Keratinocyte (primary cell): ENCODE data around the gene BCS1L. TPM values are rescaled to one million over a fixed set of nuclear protein-coding genes. Genes with fewer than 3 reads are reported as not detected.

Experiments used
- DNase-seq: peaks from one replicate; pipeline ENCODE4 v3.0.0-alpha.2; 2011; ENCODE audit warnings: low read depth, missing footprints, low spot score
- FAIRE-seq: peaks from 2 replicates; lab custom pipeline; 2011; peaks lifted over from hg19 to GRCh38; lab: Jason Lieb, UNC
- H2AFZ ChIP-seq: 2 replicates; pipeline ENCODE4 v1.6.0; 2012; ENCODE audit warnings: low read length, control low read depth, inconsistent platforms; ENCODE audit not compliant: control insufficient read depth
- H3K27ac ChIP-seq: 2 replicates; pipeline ENCODE4 v1.5.1; 2011; ENCODE audit warnings: low read length; ENCODE audit not compliant: control insufficient read depth, insufficient read depth
- H3K27me3 ChIP-seq: 3 replicates; pipeline ENCODE4 v1.6.0; 2011; ENCODE audit warnings: low read length; ENCODE audit not compliant: control insufficient read depth, insufficient read depth; ENCODE audit errors: extremely low read depth
- H3K36me3 ChIP-seq, 2 experiments: 2 replicates in 1 of 2; 3 replicates in 1 of 2; pipeline ENCODE4 v1.5.1; 2011; ENCODE audit warnings: low read length in 2 of 2, mild to moderate bottlenecking in 1 of 2; ENCODE audit not compliant: control insufficient read depth in 2 of 2, insufficient read depth in 2 of 2; ENCODE audit errors: extremely low read depth in 1 of 2
- H3K4me1 ChIP-seq: 3 replicates; pipeline ENCODE4 v1.5.1; 2011; ENCODE audit warnings: low read length; ENCODE audit not compliant: control insufficient read depth, insufficient read depth; ENCODE audit errors: extremely low read depth
- H3K4me2 ChIP-seq: 3 replicates; pipeline ENCODE4 v1.6.0; 2011; ENCODE audit warnings: low read depth, low read length; ENCODE audit not compliant: control insufficient read depth, insufficient read depth; ENCODE audit errors: extremely low read depth
- H3K4me3 ChIP-seq, 3 experiments: fragments of 200-600 bp in 1 of 3; sonication (generic) in 1 of 3; 2 replicates in 2 of 3; 3 replicates in 1 of 3; pipeline ENCODE4 v1.5.1; 2011 to 2016; ENCODE audit warnings: low read length in 3 of 3, mild to moderate bottlenecking in 3 of 3, control low read depth in 2 of 3, inconsistent platforms in 1 of 3, low read depth in 1 of 3, mixed read lengths in 1 of 3, mixed run types in 1 of 3, moderate library complexity in 1 of 3; ENCODE audit not compliant: control insufficient read depth in 2 of 3, insufficient read depth in 2 of 3; ENCODE audit errors: extremely low read depth in 1 of 3
- H3K79me2 ChIP-seq: 2 replicates; pipeline ENCODE4 v1.6.0; 2012; ENCODE audit warnings: low read length; ENCODE audit not compliant: control insufficient read depth, insufficient read depth
- H3K9ac ChIP-seq: 3 replicates; pipeline ENCODE4 v1.6.0; 2011; ENCODE audit warnings: low read length; ENCODE audit not compliant: control insufficient read depth, insufficient read depth; ENCODE audit errors: extremely low read depth
- H3K9me1 ChIP-seq: 3 replicates; pipeline ENCODE4 v1.6.0; 2011; ENCODE audit warnings: low read length; ENCODE audit not compliant: control insufficient read depth, insufficient read depth; ENCODE audit errors: extremely low read depth
- H3K9me3 ChIP-seq: 2 replicates; pipeline ENCODE4 v1.5.1; 2012; ENCODE audit warnings: low read depth, low read length; ENCODE audit not compliant: control insufficient read depth
- H4K20me1 ChIP-seq: 3 replicates; pipeline ENCODE4 v1.6.0; 2011; ENCODE audit warnings: low read length; ENCODE audit not compliant: control insufficient read depth, insufficient read depth; ENCODE audit errors: extremely low read depth
- CTCF ChIP-seq, 3 experiments: IDR thresholded peaks in 1 of 3; conservative IDR thresholded peaks in 1 of 3; optimal IDR thresholded peaks in 1 of 3; 2 replicates in 2 of 3; 3 replicates in 1 of 3; pipeline versions ENCODE3 to v1.5.1; 2011; ENCODE audit warnings: low read length in 3 of 3, mild to moderate bottlenecking in 3 of 3, moderate library complexity in 2 of 3, control low read depth in 1 of 3, inconsistent platforms in 1 of 3; ENCODE audit not compliant: insufficient read depth in 2 of 3; ENCODE audit errors: extremely low read depth in 1 of 3
- EZH2 ChIP-seq: IDR thresholded peaks from one replicate; pipeline ENCODE4 v1.6.1; 2012; ENCODE audit warnings: inconsistent platforms, mild to moderate bottlenecking, low read length, moderate library complexity
- dilution Hi-C: fragments of 300-500 bp; cut with MboI; formaldehyde crosslinking; loops from one replicate; pipeline ENCODE4 v1.7.0; 2020; ENCODE audit warnings: low sequenced_read_pairs; ENCODE audit not compliant: extremely low pct_ligation_motif_present
- polyA plus RNA-seq, 5 experiments: library from polyadenylated mRNA; depleted of rRNA in 3 of 5; stranded (reverse) in 3 of 5; stranded (forward) in 1 of 5; unstranded in 1 of 5; fragments of >200 nt; gene quantifications; 1 replicate in 1 of 5; 2 replicates in 3 of 5; 3 replicates in 1 of 5; pipeline versions ENCODE4 v1.2.1 to v1.2.3, GENCODE V29; 2011 to 2012; ENCODE audit warnings: missing spikeins in 2 of 5, low read depth in 1 of 5, low replicate concordance in 1 of 5

Gene BCS1L
- polyA plus RNA-seq, 1 donor (not counting 4 experiments of a cell fraction or from before 2014, with no cell fraction given) = 57.7 TPM

- Histone ChIP-seq H2AFZ (no peak overlapping the region), H3K27me3 (no peaks in the 10 kb centered on the region), H3K4me1 (peaks cover 8% of the 10 kb centered on the region), H4K20me1 (no peaks in the 10 kb centered on the region), H3K36me3 (peaks cover 0 to 1% of the 10 kb centered on the region in 2 experiments), H3K27ac (no peak overlapping the region), H3K79me2 (no peaks in the 10 kb centered on the region), H3K4me2 (no peak overlapping the region), H3K9ac (no peak overlapping the region), H3K9me3 (no peaks in the 10 kb centered on the region), H3K9me1 (no peaks in the 10 kb centered on the region), H3K4me3 (no peak overlapping the region)
- dilution Hi-C loops = no loop called here
- TF ChIP-seq CTCF (optimal IDR thresholded peaks at IDR 0.05 in 1 of 3, IDR thresholded peaks at IDR 0.05 in 1 of 3, conservative IDR thresholded peaks at IDR 0.05 in 1 of 3; ENCODE audit: extremely low read depth in 1 of 3, insufficient read depth in 2 of 3, low read length in 3 of 3) (no peak), EZH2 (no peak)
- DNase-seq (no peak), FAIRE-seq (no peak)
Measured at GRCh38 chr2:218626369-218626768, 33.1 kb upstream of the BCS1L start.

GRCh38 chr2:218627939-218628338 is 31.5 kb upstream of the BCS1L start:
- DNase-seq = no peak
- H3K9ac ChIP-seq = no peak overlapping the region
- TF ChIP-seq EZH2 (no peak), CTCF (optimal IDR thresholded peaks at IDR 0.05 in 1 of 3, IDR thresholded peaks at IDR 0.05 in 1 of 3, conservative IDR thresholded peaks at IDR 0.05 in 1 of 3; ENCODE audit: extremely low read depth in 1 of 3, insufficient read depth in 2 of 3, low read length in 3 of 3) (no peak)
- H3K79me2 ChIP-seq = no peaks in the 10 kb centered on the region
- H3K9me1 ChIP-seq = no peaks in the 10 kb centered on the region
- FAIRE-seq = no peak
- no peaks in the 10 kb centered on the region for H3K9me3 ChIP-seq
- no peak overlapping the region for H3K27ac ChIP-seq
- no peaks in the 10 kb centered on the region for H4K20me1 ChIP-seq
- H3K36me3 ChIP-seq = peaks cover 0 to 3% of the 10 kb centered on the region in 2 experiments
- dilution Hi-C loops = no loop called here
- H3K27me3 ChIP-seq = no peaks in the 10 kb centered on the region
- no peak overlapping the region for H2AFZ ChIP-seq
- no peak overlapping the region for H3K4me2 ChIP-seq
- H3K4me1 ChIP-seq = peaks cover 18% of the 10 kb centered on the region
- H3K4me3 ChIP-seq = no peak overlapping the region
